Panc1 (cell line): ENCODE results near the gene MTMR11. TPM values are rescaled to one million over a fixed set of nuclear protein-coding genes. Genes with fewer than 3 reads are reported as not detected.

Experiments
- ATAC-seq: fragments of 200-7000 bp; cut with Tn5 transposase; 2 replicates; pipeline ENCODE4 v1.9.1; 2020; ENCODE audit warnings: mild to moderate bottlenecking, moderate library complexity
- BruUV-seq: library from RNA; stranded (reverse); fragments of 400-500 nt; replicated peaks from 2 replicates; lab custom pipeline; 2021; lab: Mats Ljungman, UMichigan
- CTCF ChIA-PET: fragments of 300-600 bp; sonication (Branson Sonifier 250); formaldehyde crosslinking; loops from one replicate; lab custom pipeline; 2022; ENCODE audit warnings: antibody characterized with exemption; lab: Charles Lee
- POLR2A ChIA-PET: fragments of 300-600 bp; sonication (Branson Sonifier 250); formaldehyde crosslinking; loops from one replicate; lab custom pipeline; 2022; ENCODE audit warnings: antibody characterized with exemption; lab: Charles Lee
- DNase-seq: peaks from one replicate; pipeline ENCODE4 v3.0.0-alpha.2; 2010; ENCODE audit warnings: low read depth, low spot score
- H3K27ac ChIP-seq: 2 replicates; pipeline ENCODE4 v1.5.1; 2011; ENCODE audit warnings: mild to moderate bottlenecking, low read length, inconsistent platforms
- H3K27me3 ChIP-seq: fragments of 200-500 bp; sonication (Bioruptor generic); 2 replicates; pipeline ENCODE4 v1.6.0; 2014; ENCODE audit warnings: low read length, inconsistent platforms; ENCODE audit not compliant: control insufficient read depth, insufficient read depth
- H3K36me3 ChIP-seq: fragments of 200-500 bp; sonication (Bioruptor generic); 2 replicates; pipeline ENCODE4 v1.5.1; 2014; ENCODE audit warnings: inconsistent platforms, mild to moderate bottlenecking, low read length, moderate library complexity; ENCODE audit not compliant: control insufficient read depth, insufficient read depth
- H3K4me1 ChIP-seq: 2 replicates; pipeline ENCODE4 v1.5.1; 2011; ENCODE audit warnings: inconsistent platforms, mild to moderate bottlenecking, low read length, moderate library complexity; ENCODE audit not compliant: control insufficient read depth, insufficient read depth
- H3K4me3 ChIP-seq, 2 experiments: 2 replicates each; pipeline ENCODE4 v1.5.1; 2011 to 2012; ENCODE audit warnings: low read depth in 2 of 2, low read length in 2 of 2, mild to moderate bottlenecking in 2 of 2, inconsistent platforms in 1 of 2, moderate library complexity in 1 of 2
- H3K9me3 ChIP-seq: fragments of 200-500 bp; sonication (Bioruptor generic); 2 replicates; pipeline ENCODE4 v1.5.1; 2014; ENCODE audit warnings: low read depth, mild to moderate bottlenecking, inconsistent platforms, low read length, moderate library complexity; ENCODE audit not compliant: control insufficient read depth, insufficient read depth
- POLR2AphosphoS5 ChIP-seq: IDR thresholded peaks from 2 replicates; pipeline ENCODE4 v1.6.1; 2012; ENCODE audit warnings: mild to moderate bottlenecking, low read depth, low read length, moderate library complexity
- SIN3A ChIP-seq: IDR thresholded peaks from 2 replicates; pipeline ENCODE4 v1.6.1; 2012; ENCODE audit warnings: low read depth, mild to moderate bottlenecking, low read length, moderate library complexity, borderline replicate concordance; ENCODE audit not compliant: insufficient read depth
- TCF7L2 ChIP-seq: IDR thresholded peaks from 2 replicates; pipeline ENCODE4 v1.6.1; 2011; ENCODE audit warnings: mild to moderate bottlenecking, low read depth, low read length, inconsistent platforms
- in situ Hi-C: cut with HindIII; loops from 2 replicates; pipeline ENCODE4 v1.10.0; 2016; ENCODE audit warnings: low sequenced_read_pairs, low pct_unique_long_range_greater_than_20kb
- intact Hi-C: fragments of 100-400 bp; cut with micrococcal nuclease; formaldehyde crosslinking; loops from one replicate; pipeline ENCODE4 v1.10.0; 2022; ENCODE audit not compliant: unreplicated experiment
- total RNA-seq: library from RNA; stranded (reverse); gene quantifications from one replicate; pipeline ENCODE4 v1.2.1, GENCODE V29; 2021; ENCODE audit not compliant: unreplicated experiment
- TF ChIP-seq, protein P1 (sequence below), 2 experiments: IDR thresholded peaks; 2 replicates each; pipeline ENCODE4 v1.6.1; 2011 to 2012; ENCODE audit warnings: low read depth in 2 of 2, control low read depth in 1 of 2, low read length in 1 of 2, mild to moderate bottlenecking in 1 of 2, moderate library complexity in 1 of 2; ENCODE audit not compliant: insufficient read depth in 1 of 2
- TF ChIP-seq, protein P2 (sequence below): fragments of 450-650 bp; IDR thresholded peaks from 2 replicates; pipeline ENCODE4 v1.5.1; 2017; ENCODE audit warnings: mild to moderate bottlenecking

MTMR11 gene
- total RNA-seq, 1 experiment from 2014 or later = 12.0 TPM

- in situ Hi-C loops = no loop called here
- ChIA-PET CTCF (no interaction called here), POLR2A (no interaction called here)
- TF ChIP-seq TCF7L2 = no peak
- Histone ChIP-seq H3K27me3 (no peaks in the 10 kb centered on the region), H3K9me3 (no peaks in the 10 kb centered on the region), H3K27ac (no peak overlapping the region), H3K36me3 (0 out of 2 replicates have a peak, but pooled peaks cover 5% of the 10 kb centered on the region), H3K4me3 (no peak overlapping the region), H3K4me1 (no peaks in the 10 kb centered on the region)
- ATAC-seq (no peak), DNase-seq (no peak)
- intact Hi-C loops = no loop called here
- BruUV-seq = no TSS peak
Measured at GRCh38 chr1:149967646-149968045, 31.0 kb upstream of the MTMR11 start.

DNA sequence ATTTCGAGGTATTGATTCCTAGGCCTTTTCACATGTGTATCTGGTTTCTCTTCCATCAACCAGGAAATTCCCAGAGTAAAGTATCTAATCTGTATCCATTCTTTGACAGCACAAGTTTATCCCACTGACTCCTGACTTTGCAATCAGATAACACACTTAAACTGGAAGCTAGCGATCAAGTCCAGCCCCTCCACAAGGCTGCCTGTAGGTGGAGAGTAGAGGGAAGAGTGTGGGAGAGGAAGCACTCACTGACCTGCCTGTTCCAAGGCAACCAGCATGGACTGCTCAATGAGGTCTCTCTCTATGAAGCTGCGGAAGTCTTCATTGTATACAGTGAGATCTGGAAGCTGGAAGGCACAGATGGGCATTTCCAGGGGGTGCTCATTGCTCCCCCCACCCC, 30.4 kb upstream of the MTMR11 start:
- no TSS peak for BruUV-seq
- CTCF ChIA-PET = no interaction called here
- no peaks in the 10 kb centered on the region for H3K27me3 ChIP-seq
- H3K4me1 ChIP-seq = no peaks in the 10 kb centered on the region
- intact Hi-C loops (no loop called here), in situ Hi-C loops (no loop called here)
- no peak for DNase-seq
- H3K4me3 ChIP-seq = no peak overlapping the region
- TF ChIP-seq TCF7L2 (no peak), POLR2AphosphoS5 (no peak), SIN3A (no peak)
- TF ChIP-seq, protein P1, sequence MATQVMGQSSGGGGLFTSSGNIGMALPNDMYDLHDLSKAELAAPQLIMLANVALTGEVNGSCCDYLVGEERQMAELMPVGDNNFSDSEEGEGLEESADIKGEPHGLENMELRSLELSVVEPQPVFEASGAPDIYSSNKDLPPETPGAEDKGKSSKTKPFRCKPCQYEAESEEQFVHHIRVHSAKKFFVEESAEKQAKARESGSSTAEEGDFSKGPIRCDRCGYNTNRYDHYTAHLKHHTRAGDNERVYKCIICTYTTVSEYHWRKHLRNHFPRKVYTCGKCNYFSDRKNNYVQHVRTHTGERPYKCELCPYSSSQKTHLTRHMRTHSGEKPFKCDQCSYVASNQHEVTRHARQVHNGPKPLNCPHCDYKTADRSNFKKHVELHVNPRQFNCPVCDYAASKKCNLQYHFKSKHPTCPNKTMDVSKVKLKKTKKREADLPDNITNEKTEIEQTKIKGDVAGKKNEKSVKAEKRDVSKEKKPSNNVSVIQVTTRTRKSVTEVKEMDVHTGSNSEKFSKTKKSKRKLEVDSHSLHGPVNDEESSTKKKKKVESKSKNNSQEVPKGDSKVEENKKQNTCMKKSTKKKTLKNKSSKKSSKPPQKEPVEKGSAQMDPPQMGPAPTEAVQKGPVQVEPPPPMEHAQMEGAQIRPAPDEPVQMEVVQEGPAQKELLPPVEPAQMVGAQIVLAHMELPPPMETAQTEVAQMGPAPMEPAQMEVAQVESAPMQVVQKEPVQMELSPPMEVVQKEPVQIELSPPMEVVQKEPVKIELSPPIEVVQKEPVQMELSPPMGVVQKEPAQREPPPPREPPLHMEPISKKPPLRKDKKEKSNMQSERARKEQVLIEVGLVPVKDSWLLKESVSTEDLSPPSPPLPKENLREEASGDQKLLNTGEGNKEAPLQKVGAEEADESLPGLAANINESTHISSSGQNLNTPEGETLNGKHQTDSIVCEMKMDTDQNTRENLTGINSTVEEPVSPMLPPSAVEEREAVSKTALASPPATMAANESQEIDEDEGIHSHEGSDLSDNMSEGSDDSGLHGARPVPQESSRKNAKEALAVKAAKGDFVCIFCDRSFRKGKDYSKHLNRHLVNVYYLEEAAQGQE (IDR thresholded peaks at IDR 0.05; ENCODE audit: insufficient read depth in 1 of 2, low read depth in 2 of 2, low read length in 1 of 2) = no peak
- TF ChIP-seq, protein P2, sequence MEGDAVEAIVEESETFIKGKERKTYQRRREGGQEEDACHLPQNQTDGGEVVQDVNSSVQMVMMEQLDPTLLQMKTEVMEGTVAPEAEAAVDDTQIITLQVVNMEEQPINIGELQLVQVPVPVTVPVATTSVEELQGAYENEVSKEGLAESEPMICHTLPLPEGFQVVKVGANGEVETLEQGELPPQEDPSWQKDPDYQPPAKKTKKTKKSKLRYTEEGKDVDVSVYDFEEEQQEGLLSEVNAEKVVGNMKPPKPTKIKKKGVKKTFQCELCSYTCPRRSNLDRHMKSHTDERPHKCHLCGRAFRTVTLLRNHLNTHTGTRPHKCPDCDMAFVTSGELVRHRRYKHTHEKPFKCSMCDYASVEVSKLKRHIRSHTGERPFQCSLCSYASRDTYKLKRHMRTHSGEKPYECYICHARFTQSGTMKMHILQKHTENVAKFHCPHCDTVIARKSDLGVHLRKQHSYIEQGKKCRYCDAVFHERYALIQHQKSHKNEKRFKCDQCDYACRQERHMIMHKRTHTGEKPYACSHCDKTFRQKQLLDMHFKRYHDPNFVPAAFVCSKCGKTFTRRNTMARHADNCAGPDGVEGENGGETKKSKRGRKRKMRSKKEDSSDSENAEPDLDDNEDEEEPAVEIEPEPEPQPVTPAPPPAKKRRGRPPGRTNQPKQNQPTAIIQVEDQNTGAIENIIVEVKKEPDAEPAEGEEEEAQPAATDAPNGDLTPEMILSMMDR = no peak
- ATAC-seq = no peak
- H3K36me3 ChIP-seq = 0 out of 2 replicates have a peak, but pooled peaks cover 5% of the 10 kb centered on the region
- no peak overlapping the region for H3K27ac ChIP-seq
- POLR2A ChIA-PET = no interaction called here
- no peaks in the 10 kb centered on the region for H3K9me3 ChIP-seq

DNA sequence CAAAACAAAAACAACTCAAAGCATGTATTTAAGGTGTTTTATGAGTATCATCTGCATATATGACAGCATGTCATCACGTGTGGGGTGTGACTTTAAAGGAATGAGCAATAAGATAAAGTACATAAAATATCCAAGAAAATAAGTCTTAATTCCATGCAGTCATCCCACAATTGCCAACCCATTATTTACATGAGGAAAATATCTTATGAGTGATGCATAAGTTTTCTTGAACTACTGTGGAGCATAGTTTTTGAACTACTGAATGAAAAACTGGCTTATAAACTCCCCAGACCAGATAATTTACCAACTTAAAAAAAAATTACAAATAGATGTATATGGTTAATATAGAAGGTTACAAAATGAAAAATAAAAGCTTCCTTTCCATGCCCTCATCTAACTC, 29.7 kb upstream of the MTMR11 start:
- Histone ChIP-seq H3K27me3 (no peaks in the 10 kb centered on the region), H3K27ac (no peak overlapping the region), H3K36me3 (peaks cover 7% of the 10 kb centered on the region; the same call in 1 of the 2 replicates), H3K9me3 (no peaks in the 10 kb centered on the region), H3K4me3 (no peak overlapping the region), H3K4me1 (no peaks in the 10 kb centered on the region)
- ATAC-seq = no peak
- POLR2A ChIA-PET = interaction anchor here (0.6 kb wide), 1 partner anchor 79 kb away, joined by 3 read pairs; no protein-coding TSS in a partner anchor
- no TSS peak for BruUV-seq
- in situ Hi-C loops = no loop called here
- DNase-seq = no peak
- CTCF ChIA-PET = interaction anchor here (0.5 kb wide), 1 partner anchor 70 kb away, joined by 4 read pairs; no protein-coding TSS in a partner anchor
- TF ChIP-seq POLR2AphosphoS5 = no peak
- TF ChIP-seq, protein P2 = no peak
- no peak for TF ChIP-seq SIN3A
- TF ChIP-seq, protein P1 (IDR thresholded peaks at IDR 0.05; ENCODE audit: insufficient read depth in 1 of 2, low read depth in 2 of 2, low read length in 1 of 2) = no peak
- TF ChIP-seq TCF7L2 = no peak
- intact Hi-C loops = no loop called here
